Ovary (tissue), 3 donors: ENCODE measurements around the gene SMIM23.

Source experiments
- CTCF ChIP-seq, 3 donors: fragments of 450-650 bp in 2 of 3; fragments of 200-600 bp in 1 of 3; IDR thresholded peaks; one replicate each; pipeline versions ENCODE4 v1.5.1 to v1.8.0; 2016 to 2022; ENCODE audit warnings: antibody characterized with exemption in 3 of 3, mild to moderate bottlenecking in 1 of 3
- POLR2A ChIP-seq: fragments of 450-650 bp; IDR thresholded peaks from one replicate; pipeline ENCODE4 v1.6.1; 2017; ENCODE audit warnings: antibody characterized with exemption, mild to moderate bottlenecking, moderate library complexity
- donor health status: DM: no; HTN: no; CAD: no.

DNA sequence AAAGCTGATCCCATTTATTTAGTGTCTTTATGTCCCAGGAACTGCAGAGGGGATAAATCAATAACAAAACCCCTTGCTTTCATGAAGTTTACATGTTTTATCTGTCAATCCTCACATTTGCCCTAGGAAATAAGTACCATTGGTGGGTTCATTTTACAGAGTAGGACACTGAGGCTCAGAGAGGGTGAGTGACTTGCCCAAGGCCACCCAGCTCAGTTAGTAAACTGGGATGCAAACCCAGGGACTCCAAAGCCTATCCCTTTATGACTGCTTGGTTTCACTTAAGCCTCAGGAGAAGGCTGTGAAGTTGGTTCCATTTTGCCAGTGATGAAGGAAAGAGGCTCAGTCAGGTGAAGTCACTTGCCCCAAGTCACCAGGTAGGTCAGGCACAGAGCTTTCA is 51.9 kb downstream of the SMIM23 start:
- TF ChIP-seq CTCF (IDR thresholded peaks at IDR 0.05) (no peak), POLR2A (no peak)
